H9 (cell line): ENCODE measurements around the gene VGF. TPM values are rescaled to one million over a fixed set of nuclear protein-coding genes. Genes with fewer than 3 reads are reported as not detected.

Experiments used
- DNase-seq: peaks from one replicate; pipeline ENCODE4 v3.0.0-alpha.2; 2017
- H2AFZ ChIP-seq: one replicate; pipeline ENCODE4 v1.6.1; 2013; ENCODE audit warnings: mild to moderate bottlenecking, low read length, control low read depth, moderate library complexity
- H2AK5ac ChIP-seq: 2 replicates; pipeline ENCODE4 v1.6.1; 2013; ENCODE audit warnings: low read length, control low read depth, mixed read lengths; ENCODE audit not compliant: insufficient read length
- H2BK120ac ChIP-seq: one replicate; pipeline ENCODE4 v1.6.1; 2013; ENCODE audit warnings: low read depth, mild to moderate bottlenecking, low read length, control low read depth, inconsistent platforms; ENCODE audit not compliant: poor library complexity, severe bottlenecking
- H2BK12ac ChIP-seq: 2 replicates; pipeline ENCODE4 v1.6.1; 2013; ENCODE audit warnings: low read length, control low read depth, mixed read lengths, low read depth; ENCODE audit not compliant: insufficient read length
- H2BK15ac ChIP-seq: 2 replicates; pipeline ENCODE4 v1.6.1; 2013; ENCODE audit warnings: low read depth, low read length, control low read depth
- H2BK20ac ChIP-seq: one replicate; pipeline ENCODE4 v1.6.1; 2013; ENCODE audit warnings: low read depth, mild to moderate bottlenecking, low read length, control low read depth, inconsistent platforms; ENCODE audit not compliant: poor library complexity, severe bottlenecking
- H2BK5ac ChIP-seq: 2 replicates; pipeline ENCODE4 v1.6.1; 2013; ENCODE audit warnings: low read length, control low read depth, mixed read lengths; ENCODE audit not compliant: insufficient read length
- H3K14ac ChIP-seq: 2 replicates; pipeline ENCODE4 v1.6.1; 2013; ENCODE audit warnings: low read length, control low read depth; ENCODE audit not compliant: insufficient read depth
- H3K18ac ChIP-seq: 2 replicates; pipeline ENCODE4 v1.6.1; 2013; ENCODE audit warnings: low read depth, mild to moderate bottlenecking, mixed read lengths, low read length, control low read depth; ENCODE audit not compliant: insufficient read length
- H3K23ac ChIP-seq: 2 replicates; pipeline ENCODE4 v1.6.1; 2013; ENCODE audit warnings: low read length, control low read depth, mixed read lengths, low read depth; ENCODE audit not compliant: insufficient read length
- H3K23me2 ChIP-seq: 2 replicates; pipeline ENCODE4 v1.6.1; 2013; ENCODE audit warnings: low read depth, mild to moderate bottlenecking, mixed read lengths, low read length, control low read depth; ENCODE audit not compliant: insufficient read length, poor library complexity, severe bottlenecking
- H3K27ac ChIP-seq: 2 replicates; pipeline ENCODE4 v1.5.1; 2013; ENCODE audit warnings: low read length, control low read depth, mixed read lengths, low read depth; ENCODE audit not compliant: insufficient read length
- H3K27me3 ChIP-seq: 2 replicates; pipeline ENCODE4 v1.6.1; 2013; ENCODE audit warnings: low read length, control low read depth, inconsistent platforms; ENCODE audit not compliant: insufficient read depth
- H3K4ac ChIP-seq: 2 replicates; pipeline ENCODE4 v1.6.1; 2013; ENCODE audit warnings: low read depth, mild to moderate bottlenecking, control low read depth, inconsistent platforms, low read length, moderate library complexity
- H3K4me1 ChIP-seq: 2 replicates; pipeline ENCODE4 v1.6.1; 2013; ENCODE audit warnings: low read length, control low read depth, inconsistent platforms; ENCODE audit not compliant: insufficient read depth
- H3K4me2 ChIP-seq: 2 replicates; pipeline ENCODE4 v1.6.1; 2013; ENCODE audit warnings: low read length, control low read depth, mixed read lengths; ENCODE audit not compliant: insufficient read length, insufficient read depth
- H3K56ac ChIP-seq: 2 replicates; pipeline ENCODE4 v1.6.1; 2013; ENCODE audit warnings: low read depth, mild to moderate bottlenecking, mixed read lengths, low read length, control low read depth; ENCODE audit not compliant: insufficient read length
- H3K79me1 ChIP-seq: 2 replicates; pipeline ENCODE4 v1.6.1; 2013; ENCODE audit warnings: low read depth, mild to moderate bottlenecking, moderate library complexity, low read length, control low read depth, inconsistent platforms; ENCODE audit not compliant: insufficient read depth, poor library complexity, severe bottlenecking
- H3K79me2 ChIP-seq: 2 replicates; pipeline ENCODE4 v1.6.1; 2013; ENCODE audit warnings: low read length, control low read depth, inconsistent platforms; ENCODE audit not compliant: insufficient read depth
- H3K9ac ChIP-seq: 2 replicates; pipeline ENCODE4 v1.6.1; 2013; ENCODE audit warnings: low read length, control low read depth, mixed read lengths; ENCODE audit not compliant: insufficient read length; ENCODE audit errors: extremely low read depth
- H3K9me3 ChIP-seq: one replicate; pipeline ENCODE4 v1.6.1; 2013; ENCODE audit warnings: low read depth, low read length, inconsistent platforms; ENCODE audit not compliant: control insufficient read depth
- H3T11ph ChIP-seq: one replicate; pipeline ENCODE4 v1.6.1; 2013; ENCODE audit warnings: mild to moderate bottlenecking, low read length, control low read depth, inconsistent platforms
- H4K20me1 ChIP-seq: one replicate; pipeline ENCODE4 v1.6.1; 2013; ENCODE audit not compliant: control insufficient read depth, insufficient read length, insufficient read depth
- H4K5ac ChIP-seq: 2 replicates; pipeline ENCODE4 v1.6.1; 2013; ENCODE audit warnings: low read depth, mild to moderate bottlenecking, mixed read lengths, low read length, control low read depth; ENCODE audit not compliant: insufficient read length
- H4K8ac ChIP-seq: replicated peaks from 2 replicates; pipeline ENCODE4 v1.6.1; 2013; ENCODE audit warnings: low read length, control low read depth, mixed read lengths, low read depth; ENCODE audit not compliant: insufficient read length
- H4K91ac ChIP-seq: 2 replicates; pipeline ENCODE4 v1.6.1; 2013; ENCODE audit warnings: low read depth, mild to moderate bottlenecking, moderate library complexity, mixed read lengths, low read length, control low read depth; ENCODE audit not compliant: insufficient read length
- H3K27ac Mint-ChIP-seq, 3 experiments: 2 replicates in 2 of 3; 3 replicates in 1 of 3; pipeline ENCODE4 v1.8.0; 2020 to 2021; ENCODE audit warnings: mixed read lengths in 3 of 3, mild to moderate bottlenecking in 1 of 3, moderate library complexity in 1 of 3
- H3K27me3 Mint-ChIP-seq: 2 replicates; pipeline ENCODE4 v1.8.0; 2021; ENCODE audit warnings: low read depth, mild to moderate bottlenecking, moderate library complexity, mixed read lengths
- H3K36me3 Mint-ChIP-seq, 3 experiments: 2 replicates in 2 of 3; 3 replicates in 1 of 3; pipeline ENCODE4 v1.8.0; 2020 to 2021; ENCODE audit warnings: low read depth in 3 of 3, mixed read lengths in 3 of 3; ENCODE audit not compliant: insufficient read depth in 1 of 3
- H3K4me1 Mint-ChIP-seq, 2 experiments: 2 replicates each; pipeline ENCODE4 v1.8.0; 2020; ENCODE audit warnings: mixed read lengths in 2 of 2
- H3K4me3 Mint-ChIP-seq, 2 experiments: 2 replicates in 1 of 2; 3 replicates in 1 of 2; pipeline ENCODE4 v1.8.0; 2020 to 2021; ENCODE audit warnings: mild to moderate bottlenecking in 2 of 2, mixed read lengths in 2 of 2, moderate library complexity in 1 of 2
- H3K9me3 Mint-ChIP-seq, 2 experiments: 2 replicates in 1 of 2; 3 replicates in 1 of 2; pipeline ENCODE4 v1.8.0; 2020; ENCODE audit warnings: mild to moderate bottlenecking in 2 of 2, mixed read lengths in 2 of 2, moderate library complexity in 1 of 2
- CTCF ChIP-seq: fragments of 200-600 bp; sonication (generic); conservative IDR thresholded peaks from 3 replicates; pipeline ENCODE4 v1.8.0; 2021; ENCODE audit warnings: antibody characterized with exemption, mild to moderate bottlenecking
- WGBS: extraction: QIAGEN DNeasy Blood & Tissue Kit; methylation state at CpG from one replicate; pipeline ENCODE4 v1.1.7; 2013; ENCODE audit warnings: missing lambda C conversion rate, low lambda C conversion rate, mixed read lengths; ENCODE audit not compliant: insufficient read length; ENCODE audit errors: extremely low coverage; 5-methylcytosine and 5-hydroxymethylcytosine counted together
- total RNA-seq: library from RNA; stranded (reverse); gene quantifications from 2 replicates; pipeline ENCODE4 v1.2.1, GENCODE V29; 2021

The VGF gene
- total RNA-seq, 1 experiment from 2014 or later: 37.1 TPM

GRCh38 chr7:101159696-101160674, 5.4 kb downstream of the VGF start:
- Histone ChIP-seq H4K5ac (no peak overlapping the region), H2BK15ac (no peak overlapping the region), H2BK20ac (no peak overlapping the region), H3K23ac (no peak overlapping the region), H3K4me1 (peaks cover 7% of the 10 kb centered on the region; the same call in 1 of the 2 replicates), H3K79me1 (no peaks in the 10 kb centered on the region), H3K27ac (no peak overlapping the region), H2BK12ac (no peak overlapping the region), H3T11ph (no peak overlapping the region), H4K20me1 (no peaks in the 10 kb centered on the region), H3K23me2 (peaks cover 20% of the 10 kb centered on the region), H4K91ac (no peak overlapping the region), H4K8ac (no peak overlapping the region), H3K18ac (no peak overlapping the region), H2AFZ (no peak overlapping the region), H3K14ac (no peak overlapping the region), H3K79me2 (no peaks in the 10 kb centered on the region), H3K56ac (no peak overlapping the region), H3K27me3 (no peaks in the 10 kb centered on the region; the same call in 1 of the 2 replicates), H3K4me2 (no peak overlapping the region), H3K9ac (no peak overlapping the region), H2AK5ac (no peak overlapping the region), H2BK5ac (no peak overlapping the region), H3K9me3 (no peaks in the 10 kb centered on the region), H2BK120ac (no peak overlapping the region), H3K4ac (no peak overlapping the region)
- no peak overlapping the region; a peak in 1 of 5 replicates for H3K4me3 Mint-ChIP-seq
- peaks cover 0 to 25% (median 20%) of the 10 kb centered on the region in 3 experiments; a peak in 4 of 7 replicates for H3K36me3 Mint-ChIP-seq
- no CpG with 5 or more reads among the region's 31 CpGs for WGBS
- H3K27me3 Mint-ChIP-seq: peaks cover 6% of the 10 kb centered on the region
- TF ChIP-seq CTCF: no peak
- H3K9me3 Mint-ChIP-seq: no peaks in the 10 kb centered on the region; a peak in 1 of 5 replicates
- DNase-seq: peak; percentile 65
- peaks cover 44 to 59% of the 10 kb centered on the region in 2 experiments for H3K4me1 Mint-ChIP-seq
- peak overlapping the region in 2 of 3 experiments; percentile 52 to 54; a peak in 2 of 7 replicates for H3K27ac Mint-ChIP-seq
